Measurements from ENCODE around the gene ATOH1.
A peak's percentile ranks its signal among the peaks of the same experiment; 100 is the strongest.

The ATOH1 gene, protein sequence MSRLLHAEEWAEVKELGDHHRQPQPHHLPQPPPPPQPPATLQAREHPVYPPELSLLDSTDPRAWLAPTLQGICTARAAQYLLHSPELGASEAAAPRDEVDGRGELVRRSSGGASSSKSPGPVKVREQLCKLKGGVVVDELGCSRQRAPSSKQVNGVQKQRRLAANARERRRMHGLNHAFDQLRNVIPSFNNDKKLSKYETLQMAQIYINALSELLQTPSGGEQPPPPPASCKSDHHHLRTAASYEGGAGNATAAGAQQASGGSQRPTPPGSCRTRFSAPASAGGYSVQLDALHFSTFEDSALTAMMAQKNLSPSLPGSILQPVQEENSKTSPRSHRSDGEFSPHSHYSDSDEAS
- 0 to 0.66 (median 0) reads per million in 17 experiments for total RNA-seq

DNA sequence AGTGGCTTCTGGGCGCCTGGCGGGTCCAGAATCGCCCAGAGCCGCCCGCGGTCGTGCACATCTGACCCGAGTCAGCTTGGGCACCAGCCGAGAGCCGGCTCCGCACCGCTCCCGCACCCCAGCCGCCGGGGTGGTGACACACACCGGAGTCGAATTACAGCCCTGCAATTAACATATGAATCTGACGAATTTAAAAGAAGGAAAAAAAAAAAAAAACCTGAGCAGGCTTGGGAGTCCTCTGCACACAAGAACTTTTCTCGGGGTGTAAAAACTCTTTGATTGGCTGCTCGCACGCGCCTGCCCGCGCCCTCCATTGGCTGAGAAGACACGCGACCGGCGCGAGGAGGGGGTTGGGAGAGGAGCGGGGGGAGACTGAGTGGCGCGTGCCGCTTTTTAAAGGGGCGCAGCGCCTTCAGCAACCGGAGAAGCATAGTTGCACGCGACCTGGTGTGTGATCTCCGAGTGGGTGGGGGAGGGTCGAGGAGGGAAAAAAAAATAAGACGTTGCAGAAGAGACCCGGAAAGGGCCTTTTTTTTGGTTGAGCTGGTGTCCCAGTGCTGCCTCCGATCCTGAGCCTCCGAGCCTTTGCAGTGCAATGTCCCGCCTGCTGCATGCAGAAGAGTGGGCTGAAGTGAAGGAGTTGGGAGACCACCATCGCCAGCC is at the start of gene ATOH1:
Gene ATOH1, plus strand, starts transcription at position 422 of the 663 bp plus-strand sequence. Its CDS starts 174 bp downstream, at position 596.
- DNase-seq: peak in 1 of 4 experiments; percentile 9

DNA sequence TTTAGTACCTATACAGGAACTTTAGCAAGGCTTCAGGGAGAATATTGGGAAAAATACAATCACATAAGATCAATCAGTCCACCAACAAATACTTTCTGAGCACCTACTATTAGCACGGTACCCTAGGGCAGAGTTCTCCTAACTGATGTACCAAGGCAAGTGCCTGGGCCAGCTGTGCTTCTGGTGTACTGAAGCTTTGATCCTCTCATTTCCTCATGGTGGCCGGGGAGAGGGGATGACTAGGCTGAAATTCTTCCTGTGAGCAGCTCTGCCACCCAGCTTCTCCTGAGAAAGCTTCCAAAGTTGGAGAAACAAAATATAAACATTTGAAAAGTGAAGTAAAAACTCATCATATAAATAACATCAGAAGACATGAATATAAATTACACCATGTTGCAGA is 49.3 kb upstream of the ATOH1 start:
- no peak for DNase-seq

DNA sequence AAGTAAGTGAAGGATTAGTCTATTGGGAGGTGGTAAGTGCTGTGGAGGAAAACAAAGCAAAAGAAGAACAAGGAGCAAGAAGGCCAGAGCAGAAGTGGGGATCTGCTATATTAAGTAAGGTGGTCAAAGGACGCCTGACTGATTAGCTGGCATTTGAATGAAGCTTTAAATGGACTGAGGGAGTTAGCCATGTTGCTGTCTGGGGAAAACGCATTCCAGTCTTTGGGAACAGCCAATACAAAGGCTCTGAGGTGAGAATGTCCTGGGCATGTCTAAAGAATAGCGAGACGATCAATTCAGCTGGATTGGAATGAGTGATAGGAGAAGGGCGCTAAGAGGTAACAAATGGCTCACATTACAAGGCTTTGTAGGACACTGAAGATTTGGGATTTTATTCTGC is 48.5 kb upstream of the ATOH1 start:
- DNase-seq: no peak

DNA sequence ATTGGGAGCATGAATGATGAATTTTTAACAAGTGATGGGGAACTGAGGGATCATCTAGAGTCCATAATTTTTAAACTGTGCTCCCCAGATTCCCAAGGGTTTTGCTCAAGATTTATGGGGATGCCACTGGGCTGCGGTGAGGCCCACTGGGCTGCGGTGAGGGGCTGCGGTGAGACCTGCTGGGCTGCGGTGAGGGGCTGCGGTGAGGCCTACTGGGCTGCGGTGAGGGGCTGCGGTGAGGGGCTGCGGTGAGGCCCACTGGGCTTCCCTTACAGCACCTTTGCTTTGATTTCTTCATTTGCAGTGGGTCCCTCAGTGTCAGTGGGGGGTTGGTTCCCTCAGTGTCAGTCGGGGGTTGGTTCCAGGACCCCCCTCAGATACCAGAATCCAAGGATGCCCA is 47.4 kb upstream of the ATOH1 start:
- no peak for DNase-seq

DNA sequence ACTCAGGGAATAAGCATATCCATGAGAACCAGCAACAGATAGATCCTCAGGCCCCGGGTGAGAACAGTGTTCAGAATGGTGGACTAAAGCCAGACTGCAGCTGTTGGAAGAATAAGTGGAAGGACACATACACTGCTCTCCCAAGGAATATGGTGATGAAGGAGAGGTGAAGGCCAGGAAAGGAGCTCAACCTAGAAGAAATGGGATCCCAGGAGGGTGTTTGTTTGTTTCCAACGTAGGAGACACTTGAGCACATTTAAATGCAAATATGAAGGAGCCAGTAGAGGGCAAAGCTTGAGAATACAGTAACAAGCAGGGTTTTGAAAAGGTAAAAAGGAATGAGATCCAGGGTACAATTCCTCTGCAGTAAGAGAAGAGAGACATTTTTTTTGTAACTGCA is 42.4 kb upstream of the ATOH1 start:
- DNase-seq: no peak

DNA sequence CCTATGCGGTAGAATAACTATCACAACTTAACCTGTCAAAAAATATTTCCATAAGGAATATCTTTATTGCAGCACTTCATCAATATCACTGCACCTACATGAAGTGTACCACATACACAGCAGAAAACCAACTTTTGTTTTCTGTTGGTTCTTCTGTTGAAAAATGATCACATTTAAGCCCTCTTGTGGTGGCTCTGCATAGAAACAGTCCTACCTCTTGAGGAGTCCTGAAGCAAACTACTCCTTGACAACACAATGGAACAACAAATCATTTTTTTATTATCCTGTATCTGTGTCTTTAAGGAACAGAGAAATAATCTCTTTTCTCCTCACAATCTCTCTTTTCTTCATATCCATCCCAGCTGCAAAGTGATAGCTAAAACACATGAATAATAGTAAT is 39.8 kb upstream of the ATOH1 start:
- DNase-seq: peak in 2 of 4 experiments; percentile 18 to 31

DNA sequence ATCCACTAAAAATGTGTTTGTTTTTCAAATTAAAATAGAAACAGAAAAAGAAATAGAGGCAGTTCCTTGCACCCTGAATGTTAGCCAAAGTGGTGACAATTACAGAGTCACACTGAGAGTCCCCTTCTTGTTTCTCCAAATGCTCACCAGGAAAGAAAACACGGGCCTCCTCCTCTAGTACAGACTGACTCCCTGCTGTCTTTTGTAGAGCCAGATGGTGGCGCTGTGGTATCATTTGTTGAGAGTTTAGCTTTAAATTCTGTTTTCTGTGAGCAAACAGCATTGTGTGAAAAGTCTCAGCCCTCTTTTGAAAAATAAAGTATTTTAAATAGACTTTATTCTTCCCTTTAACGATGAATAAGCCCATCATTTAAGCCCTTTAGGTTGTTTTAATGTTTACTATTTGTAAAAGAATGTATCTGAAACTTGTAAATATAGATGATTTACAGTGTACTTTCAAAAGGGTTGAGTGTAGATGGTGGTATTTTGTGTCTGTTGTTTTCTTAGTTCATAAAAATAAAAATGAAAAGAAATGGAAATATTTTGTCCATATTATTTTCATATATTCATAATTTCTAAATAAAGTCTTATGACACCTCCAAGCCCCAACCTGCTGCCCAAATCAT is 36.9 kb upstream of the ATOH1 start:
- peak; percentile 69 to 79 (median 74) for DNase-seq

DNA sequence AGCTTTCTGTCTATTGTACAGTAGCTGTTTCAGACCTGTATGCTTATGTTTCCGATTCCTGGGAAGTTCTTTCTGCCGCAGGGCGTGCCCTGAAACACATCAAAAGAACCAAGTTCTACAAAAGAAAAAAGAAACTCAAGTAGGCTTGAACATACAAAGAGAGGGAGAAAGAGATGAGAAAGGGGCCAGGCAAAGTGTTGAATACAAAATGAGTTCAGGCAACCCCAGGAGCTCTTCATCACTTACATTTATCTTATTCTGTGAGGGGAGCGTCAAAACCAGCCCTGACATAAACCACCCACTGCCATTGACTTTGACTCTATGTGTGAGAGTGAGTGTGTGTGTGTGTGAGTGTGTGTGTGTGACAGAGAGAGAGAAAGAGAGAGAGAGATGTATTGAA is 26.5 kb upstream of the ATOH1 start:
- no peak for DNase-seq

DNA sequence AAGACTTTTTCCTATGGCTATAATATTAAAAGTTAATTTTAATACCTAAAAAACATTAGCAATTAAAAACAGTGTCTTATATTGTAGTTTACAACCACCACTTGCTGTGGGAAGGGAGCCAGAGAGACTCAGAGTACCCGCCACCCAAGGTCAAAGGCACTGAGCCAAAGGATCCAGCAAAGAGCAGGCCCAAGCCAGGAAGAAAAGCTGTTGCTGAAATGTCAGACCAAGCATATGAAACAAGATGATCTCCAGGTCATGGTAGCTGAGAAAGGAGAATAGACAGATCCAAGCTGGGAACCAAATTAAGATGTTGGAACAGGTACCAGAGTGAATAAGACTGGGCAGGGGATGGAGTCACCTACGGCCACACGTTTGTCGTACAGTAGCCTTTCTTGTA is 18.8 kb upstream of the ATOH1 start:
- DNase-seq: no peak

DNA sequence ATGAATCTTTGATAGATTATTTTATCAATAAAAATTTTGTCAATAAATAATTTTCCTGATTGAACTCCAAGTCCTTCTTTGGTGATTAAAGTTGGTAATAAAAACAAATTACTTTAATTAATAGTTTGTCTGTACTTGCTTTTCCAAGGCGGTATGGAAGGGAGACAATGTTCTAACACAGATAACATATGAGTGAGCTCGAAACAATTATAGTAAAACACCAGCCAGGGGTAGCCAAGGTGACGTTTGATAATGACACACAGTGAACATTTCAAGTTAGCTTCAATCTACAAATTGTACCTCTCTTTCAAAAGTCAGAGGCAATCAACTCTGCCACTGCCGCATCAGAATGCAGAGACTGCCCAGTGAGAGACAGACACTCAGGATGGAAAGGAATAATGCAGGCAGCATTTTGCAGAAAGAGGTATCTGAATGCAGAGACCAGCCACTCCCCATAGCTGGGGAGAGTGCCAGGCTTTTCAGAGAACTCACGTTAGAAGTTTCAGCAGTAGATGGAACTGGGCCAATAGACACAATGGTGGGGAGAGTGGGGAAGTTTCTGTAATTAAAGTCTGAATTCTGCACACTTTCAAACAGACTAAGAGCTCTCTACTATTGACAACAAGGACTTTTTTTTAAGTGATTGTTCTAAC is 18.1 kb upstream of the ATOH1 start:
- DNase-seq: no peak

DNA sequence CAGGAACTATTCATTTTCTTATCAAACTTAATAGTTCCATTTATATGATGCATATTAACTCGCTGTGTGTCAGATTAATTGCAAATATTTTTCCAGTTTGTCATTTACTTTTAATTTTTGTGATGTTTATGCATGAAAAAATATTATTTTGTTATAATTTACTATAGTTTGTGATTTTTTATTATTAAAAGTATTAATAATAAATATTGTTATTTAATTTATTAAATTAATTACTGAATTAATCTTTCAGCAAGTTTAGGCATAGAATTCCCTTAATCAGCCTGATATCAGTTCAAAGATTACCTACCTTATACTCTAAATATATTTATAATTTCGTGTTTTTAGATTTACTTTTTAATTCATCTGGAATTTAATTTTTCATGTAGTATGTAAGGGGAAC is 15.5 kb upstream of the ATOH1 start:
- DNase-seq: no peak

DNA sequence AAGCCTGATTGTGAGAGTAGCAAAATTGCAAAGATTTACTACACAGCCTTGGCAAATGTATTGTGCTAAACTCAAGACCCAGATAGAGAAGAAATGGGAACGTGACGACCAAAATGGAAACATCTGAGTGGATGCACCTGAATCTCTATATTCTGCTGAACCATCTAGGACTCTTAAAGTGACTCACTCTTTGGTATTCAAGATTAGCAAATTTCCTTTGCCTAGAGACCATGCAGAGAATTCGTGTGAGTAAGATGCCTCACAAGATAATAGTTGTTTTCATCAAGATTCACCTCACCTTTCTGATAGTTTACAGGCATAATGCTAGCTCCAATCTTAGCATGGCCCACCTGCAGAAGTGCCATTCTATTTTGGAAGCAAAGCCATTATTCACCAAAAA is 14.4 kb upstream of the ATOH1 start:
- DNase-seq: no peak

DNA sequence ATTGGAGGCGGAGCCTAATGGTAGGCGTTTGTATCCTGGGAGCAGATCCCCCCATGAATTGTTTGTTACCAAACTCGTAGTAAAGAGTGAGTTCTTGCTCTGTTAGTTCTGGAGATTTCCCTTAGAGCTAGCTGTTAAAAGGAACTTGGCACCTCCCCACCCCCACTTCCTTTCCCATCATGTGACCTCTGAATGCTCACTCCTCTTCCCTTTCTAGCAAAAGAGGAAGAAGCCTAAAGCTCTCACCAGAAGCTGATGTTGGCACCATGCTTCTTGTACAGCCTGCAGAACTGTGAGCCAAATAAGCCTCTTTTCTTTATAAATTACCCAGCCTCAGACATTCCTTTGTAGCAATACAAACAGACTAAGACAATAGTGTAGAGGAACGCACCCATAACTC is 13.8 kb upstream of the ATOH1 start:
- peak; percentile 83 to 93 (median 90) for DNase-seq

DNA sequence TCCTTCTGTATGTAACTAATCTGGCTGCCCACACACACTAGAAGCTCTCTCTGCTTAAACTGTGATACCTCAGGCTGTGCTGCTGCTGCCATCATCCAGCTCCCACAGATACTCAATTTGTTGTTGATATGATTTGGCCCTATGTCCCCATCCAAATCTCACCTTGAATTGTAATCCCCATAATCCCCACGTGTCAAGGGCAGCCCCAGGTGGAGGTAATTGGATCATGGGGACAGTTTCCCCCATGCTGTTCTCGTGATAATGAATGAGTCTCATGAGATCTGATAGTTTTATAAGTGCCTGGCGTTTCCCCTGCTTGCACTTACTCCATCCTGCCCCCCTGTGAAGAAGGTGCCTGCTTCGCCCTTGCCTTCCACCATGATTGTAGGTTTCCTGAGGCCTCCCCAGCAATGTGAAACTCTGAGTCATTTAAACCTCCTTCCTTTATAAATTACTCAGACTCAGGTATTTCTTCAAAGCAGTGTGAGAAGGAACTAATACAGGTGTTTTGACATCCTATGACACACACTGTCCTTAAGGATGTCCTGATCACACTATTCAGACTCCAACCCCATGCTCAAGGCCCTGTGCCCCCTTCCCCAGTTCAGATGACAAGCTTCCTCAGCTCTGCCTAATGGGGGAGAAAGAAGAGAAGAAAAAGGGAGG is 2.9 kb upstream of the ATOH1 start:
- no peak for DNase-seq

DNA sequence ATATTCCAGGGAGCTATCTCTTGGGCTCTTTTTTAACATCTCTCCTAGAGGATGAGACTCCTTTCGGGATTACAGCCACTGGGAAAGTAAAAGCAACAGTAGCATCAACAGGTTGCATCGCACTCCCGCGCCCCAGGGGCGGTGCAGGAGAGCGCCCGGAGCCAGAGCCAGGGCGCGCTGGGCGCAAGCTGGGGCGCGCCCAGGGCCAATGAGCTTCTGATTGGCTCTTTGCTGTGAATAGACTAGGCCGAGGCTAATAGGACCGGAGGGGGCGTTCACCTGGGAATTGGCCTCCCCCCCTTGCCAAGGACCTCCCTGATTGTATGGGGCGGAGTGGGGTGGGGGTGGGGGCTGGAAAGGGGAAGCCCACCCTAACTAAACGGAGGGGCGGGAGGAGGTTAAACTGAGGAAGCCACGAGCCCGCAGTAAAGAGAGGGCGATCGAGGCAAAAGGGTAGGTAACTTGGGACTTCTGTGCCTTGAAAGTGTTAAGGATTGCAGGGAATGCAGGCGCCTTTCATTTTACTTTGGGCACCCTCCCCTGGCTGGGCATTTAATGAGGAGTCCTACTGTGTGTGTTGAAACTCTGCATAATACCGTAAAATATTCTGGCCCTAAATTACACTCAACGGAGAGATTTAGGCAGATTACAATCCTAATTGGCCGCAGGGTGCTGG is 1.1 kb upstream of the ATOH1 start:
- no peak for DNase-seq

DNA sequence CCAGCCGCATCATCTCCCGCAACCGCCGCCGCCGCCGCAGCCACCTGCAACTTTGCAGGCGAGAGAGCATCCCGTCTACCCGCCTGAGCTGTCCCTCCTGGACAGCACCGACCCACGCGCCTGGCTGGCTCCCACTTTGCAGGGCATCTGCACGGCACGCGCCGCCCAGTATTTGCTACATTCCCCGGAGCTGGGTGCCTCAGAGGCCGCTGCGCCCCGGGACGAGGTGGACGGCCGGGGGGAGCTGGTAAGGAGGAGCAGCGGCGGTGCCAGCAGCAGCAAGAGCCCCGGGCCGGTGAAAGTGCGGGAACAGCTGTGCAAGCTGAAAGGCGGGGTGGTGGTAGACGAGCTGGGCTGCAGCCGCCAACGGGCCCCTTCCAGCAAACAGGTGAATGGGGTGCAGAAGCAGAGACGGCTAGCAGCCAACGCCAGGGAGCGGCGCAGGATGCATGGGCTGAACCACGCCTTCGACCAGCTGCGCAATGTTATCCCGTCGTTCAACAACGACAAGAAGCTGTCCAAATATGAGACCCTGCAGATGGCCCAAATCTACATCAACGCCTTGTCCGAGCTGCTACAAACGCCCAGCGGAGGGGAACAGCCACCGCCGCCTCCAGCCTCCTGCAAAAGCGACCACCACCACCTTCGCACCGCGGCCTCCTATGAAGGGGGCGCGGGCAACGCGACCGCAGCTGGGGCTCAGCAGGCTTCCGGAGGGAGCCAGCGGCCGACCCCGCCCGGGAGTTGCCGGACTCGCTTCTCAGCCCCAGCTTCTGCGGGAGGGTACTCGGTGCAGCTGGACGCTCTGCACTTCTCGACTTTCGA is 654 bp downstream of the ATOH1 start:
- no peak for DNase-seq

DNA sequence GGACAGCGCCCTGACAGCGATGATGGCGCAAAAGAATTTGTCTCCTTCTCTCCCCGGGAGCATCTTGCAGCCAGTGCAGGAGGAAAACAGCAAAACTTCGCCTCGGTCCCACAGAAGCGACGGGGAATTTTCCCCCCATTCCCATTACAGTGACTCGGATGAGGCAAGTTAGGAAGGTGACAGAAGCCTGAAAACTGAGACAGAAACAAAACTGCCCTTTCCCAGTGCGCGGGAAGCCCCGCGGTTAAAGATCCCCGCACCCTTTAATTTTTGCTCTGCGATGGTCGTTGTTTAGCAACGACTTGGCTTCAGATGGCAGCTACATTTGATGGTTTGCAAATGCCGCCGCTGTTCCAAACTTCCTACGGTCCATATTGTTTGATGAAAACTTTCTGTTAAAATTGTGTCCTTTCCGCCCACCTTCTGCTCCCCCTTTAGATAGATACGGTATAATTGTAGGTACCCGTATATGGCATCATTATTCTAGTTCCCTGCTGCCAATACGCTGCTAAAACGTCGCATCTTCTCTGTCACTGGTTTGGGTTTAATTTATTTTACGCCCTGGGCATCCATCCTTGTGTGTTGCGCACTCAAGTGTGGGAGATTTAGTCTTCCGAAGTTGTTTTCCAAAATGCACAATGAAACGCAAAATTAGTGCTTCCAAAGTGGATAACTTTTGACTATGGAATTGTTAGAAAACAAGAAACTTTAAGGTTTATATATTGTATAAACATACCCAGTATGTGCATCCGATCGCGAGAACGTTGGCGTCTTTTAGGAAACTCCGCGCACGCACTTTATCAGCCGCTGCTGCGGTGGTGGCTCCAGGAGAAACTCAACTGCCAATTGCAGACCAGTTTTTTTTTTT is 1.5 kb downstream of the ATOH1 start:
- DNase-seq: no peak

DNA sequence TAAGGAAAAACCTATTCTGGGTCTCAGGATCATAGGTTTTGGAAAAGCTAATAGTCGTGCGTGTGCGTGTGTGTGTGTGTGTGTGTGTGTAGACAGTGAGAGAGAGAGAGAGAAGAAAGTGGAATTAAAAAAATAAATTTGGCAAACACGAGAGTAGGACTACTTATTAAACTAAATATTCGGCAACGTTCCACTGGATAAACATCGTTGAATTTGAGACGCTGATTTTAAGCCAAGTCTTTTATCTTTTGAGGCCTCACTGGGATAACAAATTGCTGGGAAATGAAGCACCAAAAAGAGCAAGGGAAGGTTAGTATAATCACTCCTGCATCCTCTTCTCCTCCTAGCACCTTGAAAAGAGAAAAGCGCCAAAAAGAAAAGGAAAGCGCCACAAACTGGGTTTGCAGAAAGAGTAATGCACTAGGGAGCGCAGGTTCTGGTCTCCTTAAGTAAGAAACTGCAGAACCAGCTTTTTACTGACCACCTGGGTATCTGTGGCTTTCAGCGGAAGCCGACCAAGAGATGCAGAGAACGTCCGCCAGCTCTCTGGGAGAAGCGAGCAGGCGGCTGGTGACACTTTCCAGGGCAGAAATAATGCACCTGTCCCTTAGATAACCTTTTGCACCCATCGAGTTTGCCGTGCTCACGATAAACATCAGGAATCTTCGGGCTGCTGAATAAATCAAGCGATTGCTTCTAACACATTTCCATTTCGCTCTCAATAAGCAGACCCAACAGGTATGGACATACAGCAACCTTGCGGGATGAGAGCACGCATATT is 3.4 kb downstream of the ATOH1 start:
- no peak for DNase-seq
